ENCODE measurements around the gene PCNX2. TPM values are rescaled to one million over a fixed set of nuclear protein-coding genes. Genes with fewer than 3 reads are reported as not detected.

The PCNX2 gene
- total RNA-seq, 1 experiment from 2014 or later: 15.3 TPM

GRCh38 chr1:233256191-233256590 lies 39.3 kb downstream of the PCNX2 start:
- POLR2A ChIA-PET: no interaction called here
- H3K36me3 ChIP-seq (ENCODE audit: control insufficient read depth in 1 of 2, insufficient read depth in 2 of 2, low read length in 2 of 2): peaks cover 5 to 13% of the 10 kb centered on the region in 2 experiments
- RAD21 ChIA-PET (ENCODE audit: low non-redundant PET in 1 of 2, low total read pairs in 2 of 2, uncharacterized antibody in 2 of 2, unreplicated experiment in 2 of 2): no interaction called here
- H3K9me3 ChIP-seq (ENCODE audit: control insufficient read depth in 1 of 2, insufficient read depth in 1 of 2, low read depth in 1 of 2, low read length in 2 of 2): no peaks in the 10 kb centered on the region
- H3K4me2 ChIP-seq (ENCODE audit: low read length): no peak overlapping the region
- H3K9me2 ChIP-seq (ENCODE audit: insufficient read depth): no peaks in the 10 kb centered on the region
- BruUV-seq (replicated peaks): no TSS peak
- intact Hi-C loops (cut with micrococcal nuclease): no loop called here
- no peaks in the 10 kb centered on the region for H4K20me1 ChIP-seq (ENCODE audit: insufficient read depth)
- H3K4me3 ChIP-seq (replicated peaks in 1 of 2; ENCODE audit: low read depth in 1 of 2, low read length in 2 of 2): no peak overlapping the region
- TF ChIP-seq MAX (IDR thresholded peaks at IDR 0.05) (no peak), SP1 (IDR thresholded peaks at IDR 0.05; ENCODE audit: low read depth) (no peak), RAD21 (IDR thresholded peaks at IDR 0.05; ENCODE audit: low read depth) (no peak), JUND (IDR thresholded peaks at IDR 0.05) (no peak), SIN3A (IDR thresholded peaks at IDR 0.05; ENCODE audit: low read depth) (no peak), ZNF274 (IDR thresholded peaks at IDR 0.05; ENCODE audit: low read depth, low read length) (no peak), CEBPB (IDR thresholded peaks at IDR 0.05; ENCODE audit: low read depth) (no peak), POLR2A (IDR thresholded peaks at IDR 0.05; ENCODE audit: borderline replicate concordance, extremely low read depth, insufficient read depth, insufficient read length) (no peak), CBX3 (IDR thresholded peaks at IDR 0.05; ENCODE audit: low read depth) (no peak), EGR1 (IDR thresholded peaks at IDR 0.05; ENCODE audit: low read depth) (no peak), SRF (IDR thresholded peaks at IDR 0.05; ENCODE audit: low read depth) (no peak), POLR2AphosphoS5 (IDR thresholded peaks at IDR 0.05; ENCODE audit: low read depth, low read length) (no peak), EZH2 (IDR thresholded peaks at IDR 0.05) (no peak), TCF7L2 (IDR thresholded peaks at IDR 0.05; ENCODE audit: borderline replicate concordance, extremely low read depth, insufficient read depth, insufficient read length) (no peak), YY1 (IDR thresholded peaks at IDR 0.05; ENCODE audit: extremely low read depth, insufficient replicate concordance, low read depth, low read length) (no peak), ELF1 (IDR thresholded peaks at IDR 0.05; ENCODE audit: borderline replicate concordance, low read depth) (no peak), FOSL1 (IDR thresholded peaks at IDR 0.05; ENCODE audit: low read depth) (no peak), EZH2phosphoT487 (IDR thresholded peaks at IDR 0.05; ENCODE audit: borderline replicate concordance) (no peak)
- TF ChIP-seq, protein P1, sequence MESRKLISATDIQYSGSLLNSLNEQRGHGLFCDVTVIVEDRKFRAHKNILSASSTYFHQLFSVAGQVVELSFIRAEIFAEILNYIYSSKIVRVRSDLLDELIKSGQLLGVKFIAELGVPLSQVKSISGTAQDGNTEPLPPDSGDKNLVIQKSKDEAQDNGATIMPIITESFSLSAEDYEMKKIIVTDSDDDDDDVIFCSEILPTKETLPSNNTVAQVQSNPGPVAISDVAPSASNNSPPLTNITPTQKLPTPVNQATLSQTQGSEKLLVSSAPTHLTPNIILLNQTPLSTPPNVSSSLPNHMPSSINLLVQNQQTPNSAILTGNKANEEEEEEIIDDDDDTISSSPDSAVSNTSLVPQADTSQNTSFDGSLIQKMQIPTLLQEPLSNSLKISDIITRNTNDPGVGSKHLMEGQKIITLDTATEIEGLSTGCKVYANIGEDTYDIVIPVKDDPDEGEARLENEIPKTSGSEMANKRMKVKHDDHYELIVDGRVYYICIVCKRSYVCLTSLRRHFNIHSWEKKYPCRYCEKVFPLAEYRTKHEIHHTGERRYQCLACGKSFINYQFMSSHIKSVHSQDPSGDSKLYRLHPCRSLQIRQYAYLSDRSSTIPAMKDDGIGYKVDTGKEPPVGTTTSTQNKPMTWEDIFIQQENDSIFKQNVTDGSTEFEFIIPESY (IDR thresholded peaks at IDR 0.05; ENCODE audit: extremely low read depth, insufficient replicate concordance, low read length): no peak
- TF ChIP-seq, protein P2, sequence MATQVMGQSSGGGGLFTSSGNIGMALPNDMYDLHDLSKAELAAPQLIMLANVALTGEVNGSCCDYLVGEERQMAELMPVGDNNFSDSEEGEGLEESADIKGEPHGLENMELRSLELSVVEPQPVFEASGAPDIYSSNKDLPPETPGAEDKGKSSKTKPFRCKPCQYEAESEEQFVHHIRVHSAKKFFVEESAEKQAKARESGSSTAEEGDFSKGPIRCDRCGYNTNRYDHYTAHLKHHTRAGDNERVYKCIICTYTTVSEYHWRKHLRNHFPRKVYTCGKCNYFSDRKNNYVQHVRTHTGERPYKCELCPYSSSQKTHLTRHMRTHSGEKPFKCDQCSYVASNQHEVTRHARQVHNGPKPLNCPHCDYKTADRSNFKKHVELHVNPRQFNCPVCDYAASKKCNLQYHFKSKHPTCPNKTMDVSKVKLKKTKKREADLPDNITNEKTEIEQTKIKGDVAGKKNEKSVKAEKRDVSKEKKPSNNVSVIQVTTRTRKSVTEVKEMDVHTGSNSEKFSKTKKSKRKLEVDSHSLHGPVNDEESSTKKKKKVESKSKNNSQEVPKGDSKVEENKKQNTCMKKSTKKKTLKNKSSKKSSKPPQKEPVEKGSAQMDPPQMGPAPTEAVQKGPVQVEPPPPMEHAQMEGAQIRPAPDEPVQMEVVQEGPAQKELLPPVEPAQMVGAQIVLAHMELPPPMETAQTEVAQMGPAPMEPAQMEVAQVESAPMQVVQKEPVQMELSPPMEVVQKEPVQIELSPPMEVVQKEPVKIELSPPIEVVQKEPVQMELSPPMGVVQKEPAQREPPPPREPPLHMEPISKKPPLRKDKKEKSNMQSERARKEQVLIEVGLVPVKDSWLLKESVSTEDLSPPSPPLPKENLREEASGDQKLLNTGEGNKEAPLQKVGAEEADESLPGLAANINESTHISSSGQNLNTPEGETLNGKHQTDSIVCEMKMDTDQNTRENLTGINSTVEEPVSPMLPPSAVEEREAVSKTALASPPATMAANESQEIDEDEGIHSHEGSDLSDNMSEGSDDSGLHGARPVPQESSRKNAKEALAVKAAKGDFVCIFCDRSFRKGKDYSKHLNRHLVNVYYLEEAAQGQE (IDR thresholded peaks at IDR 0.05; ENCODE audit: low read depth): no peak
- no peak overlapping the region for H2AFZ ChIP-seq (ENCODE audit: low read depth, low read length, poor library complexity, severe bottlenecking)
- no peak overlapping the region for H3K9ac ChIP-seq (ENCODE audit: low read length)
- peaks cover 4 to 9% of the 10 kb centered on the region in 2 experiments; a peak in 3 of 4 replicates for H3K4me1 ChIP-seq (ENCODE audit: control insufficient read depth in 1 of 2, insufficient read depth in 2 of 2, low read length in 2 of 2)
- ATAC-seq (no peak), DNase-seq (ENCODE audit: low read depth, low spot score) (no peak)
- H3K27me3 ChIP-seq (ENCODE audit: insufficient read depth, low read length): no peaks in the 10 kb centered on the region
- H3K27ac ChIP-seq (ENCODE audit: low read depth, low read length): no peak overlapping the region
- CTCF ChIA-PET: no interaction called here
- H3K79me2 ChIP-seq (ENCODE audit: insufficient read depth, low read length): 0 out of 2 replicates have a peak, but pooled peaks cover 3% of the 10 kb centered on the region

All from HCT116 (cell line).